SK-N-MC (cell line): ENCODE measurements around the gene MAML3.

Experiments used
- DNase-seq: peaks from one replicate; pipeline ENCODE4 v3.0.0-alpha.2; 2011; ENCODE audit warnings: low read depth, low spot score
- H3K27ac ChIP-seq: fragments of 200-600 bp; sonication (generic); 2 replicates; pipeline ENCODE4 v1.5.1; 2016; ENCODE audit warnings: mixed run types
- H3K36me3 ChIP-seq: fragments of 200-600 bp; sonication (generic); 2 replicates; pipeline ENCODE4 v1.6.1; 2017; ENCODE audit warnings: antibody characterized with exemption, low read length, mixed read lengths; ENCODE audit not compliant: insufficient read depth
- H3K4me3 ChIP-seq: fragments of 200-600 bp; sonication (generic); 2 replicates; pipeline ENCODE4 v1.5.1; 2016
- H3K9ac ChIP-seq: fragments of 200-600 bp; sonication (generic); 2 replicates; pipeline ENCODE4 v1.8.0; 2017; ENCODE audit warnings: mixed run types, mixed read lengths; ENCODE audit not compliant: insufficient read length
- H3K9me3 ChIP-seq: fragments of 200-600 bp; sonication (generic); 2 replicates; pipeline ENCODE4 v1.6.1; 2017; ENCODE audit warnings: low read depth, mild to moderate bottlenecking, antibody characterized with exemption, low read length, moderate library complexity, mixed read lengths
- EZH2 ChIP-seq: fragments of 200-600 bp; sonication (generic); IDR thresholded peaks from one replicate; pipeline ENCODE4 v1.6.1; 2017; ENCODE audit warnings: antibody characterized with exemption
- FOXP2 ChIP-seq: optimal IDR thresholded peaks from 2 replicates; pipeline ENCODE3; 2011; ENCODE audit warnings: mild to moderate bottlenecking, moderate library complexity; ENCODE audit not compliant: insufficient read depth; ENCODE audit errors: extremely low read length, control extremely low read depth
- POLR2AphosphoS5 ChIP-seq: IDR thresholded peaks from 2 replicates; pipeline ENCODE4 v1.6.1; 2012; ENCODE audit warnings: mild to moderate bottlenecking, low read depth, low read length, borderline replicate concordance

MAML3 gene

GRCh38 chr4:139844057-139844456 lies 309.9 kb downstream of the MAML3 start:
- H3K9me3 ChIP-seq, result no peaks in the 10 kb centered on the region
- no peak overlapping the region for H3K9ac ChIP-seq
- TF ChIP-seq EZH2, result no peak
- TF ChIP-seq FOXP2, result no peak
- TF ChIP-seq POLR2AphosphoS5, result no peak
- H3K36me3 ChIP-seq, result no peaks in the 10 kb centered on the region
- DNase-seq, result no peak
- H3K4me3 ChIP-seq, result no peak overlapping the region
- H3K27ac ChIP-seq, result no peak overlapping the region

DNA sequence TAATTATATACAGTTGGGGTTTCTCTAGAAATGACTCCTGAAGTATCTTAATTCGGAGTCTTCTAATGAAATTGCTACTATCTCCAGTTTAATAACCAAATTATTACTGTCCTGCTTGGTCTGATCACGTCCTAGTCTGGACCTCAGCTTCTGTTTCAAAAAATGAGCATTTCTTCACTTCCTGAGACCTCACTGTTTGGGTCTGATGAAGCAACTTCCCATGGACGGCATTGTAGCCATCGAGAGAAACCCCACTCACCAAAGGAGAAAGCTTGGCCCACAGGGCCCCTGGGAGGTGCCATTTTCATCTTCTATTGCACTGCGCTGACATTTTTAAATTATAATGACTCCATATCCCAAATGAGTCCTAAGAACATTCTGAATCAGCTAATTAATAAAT lies 310.3 kb downstream of the MAML3 start:
- Histone ChIP-seq H3K36me3 (no peaks in the 10 kb centered on the region), H3K27ac (no peak overlapping the region), H3K9me3 (no peaks in the 10 kb centered on the region), H3K4me3 (no peak overlapping the region), H3K9ac (no peak overlapping the region)
- TF ChIP-seq POLR2AphosphoS5, result no peak
- TF ChIP-seq EZH2, result no peak
- TF ChIP-seq FOXP2, result no peak
- DNase-seq, result no peak

- TF ChIP-seq FOXP2 (no peak), EZH2 (no peak), POLR2AphosphoS5 (no peak)
- H3K27ac ChIP-seq, result no peak overlapping the region
- H3K4me3 ChIP-seq, result no peak overlapping the region
- DNase-seq, result no peak
- no peaks in the 10 kb centered on the region for H3K36me3 ChIP-seq
- no peak overlapping the region for H3K9ac ChIP-seq
- H3K9me3 ChIP-seq, result no peaks in the 10 kb centered on the region
Measured at GRCh38 chr4:139841464-139842195, 312.4 kb downstream of the MAML3 start.

GRCh38 chr4:139840773-139841172 lies 313.2 kb downstream of the MAML3 start:
- Histone ChIP-seq H3K36me3 (no peaks in the 10 kb centered on the region), H3K9me3 (no peaks in the 10 kb centered on the region), H3K27ac (no peak overlapping the region), H3K4me3 (no peak overlapping the region), H3K9ac (no peak overlapping the region)
- DNase-seq, result no peak
- no peak for TF ChIP-seq POLR2AphosphoS5
- TF ChIP-seq FOXP2, result no peak
- no peak for TF ChIP-seq EZH2

GRCh38 chr4:139839403-139840031 lies 314.5 kb downstream of the MAML3 start:
- Histone ChIP-seq H3K4me3 (no peak overlapping the region), H3K36me3 (no peaks in the 10 kb centered on the region), H3K9me3 (no peaks in the 10 kb centered on the region), H3K9ac (no peak overlapping the region), H3K27ac (no peak overlapping the region)
- DNase-seq, result no peak
- TF ChIP-seq POLR2AphosphoS5, result no peak
- TF ChIP-seq FOXP2, result no peak
- TF ChIP-seq EZH2, result no peak

- DNase-seq, result no peak
- TF ChIP-seq EZH2, result no peak
- no peak for TF ChIP-seq POLR2AphosphoS5
- Histone ChIP-seq H3K9ac (no peak overlapping the region), H3K9me3 (no peaks in the 10 kb centered on the region), H3K4me3 (no peak overlapping the region), H3K27ac (no peak overlapping the region), H3K36me3 (no peaks in the 10 kb centered on the region)
Measured at GRCh38 chr4:139838811-139839210, 315.2 kb downstream of the MAML3 start.

GRCh38 chr4:139834981-139835391 lies 319.0 kb downstream of the MAML3 start:
- Histone ChIP-seq H3K9me3 (no peaks in the 10 kb centered on the region), H3K4me3 (peak overlapping the region; percentile 21), H3K9ac (peak overlapping the region; percentile 19), H3K36me3 (no peaks in the 10 kb centered on the region), H3K27ac (peak overlapping the region; percentile 76)
- TF ChIP-seq FOXP2, result no peak
- TF ChIP-seq EZH2, result no peak
- TF ChIP-seq POLR2AphosphoS5, result no peak
- DNase-seq, result peak; percentile 57

DNA sequence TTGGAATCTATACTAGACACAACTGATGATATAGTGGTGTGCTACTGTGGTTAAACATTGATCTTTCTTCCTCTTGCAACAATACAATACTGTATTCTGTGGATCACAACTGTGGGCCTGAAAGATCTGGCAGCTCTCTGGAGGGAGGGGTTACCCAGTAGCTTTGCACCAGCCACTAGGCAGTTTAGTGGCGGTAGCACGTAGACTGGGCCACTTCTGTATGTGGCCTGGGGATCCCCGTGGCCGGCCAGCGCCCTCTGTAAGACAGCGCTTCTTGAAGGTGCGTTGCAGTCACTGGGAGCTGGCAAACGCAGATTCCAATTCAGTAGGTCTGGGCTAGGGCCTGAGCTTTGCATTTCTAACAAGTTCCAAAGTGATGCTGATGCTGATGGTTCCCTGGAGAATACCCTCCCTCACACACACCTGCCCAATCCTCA lies 319.7 kb downstream of the MAML3 start:
- no peaks in the 10 kb centered on the region for H3K36me3 ChIP-seq
- TF ChIP-seq EZH2 (no peak), FOXP2 (no peak)
- DNase-seq, result no peak
- H3K4me3 ChIP-seq, result no peak overlapping the region
- H3K27ac ChIP-seq, result peak overlapping the region; percentile 76
- H3K9ac ChIP-seq, result peak overlapping the region; percentile 19
- no peaks in the 10 kb centered on the region for H3K9me3 ChIP-seq

DNA sequence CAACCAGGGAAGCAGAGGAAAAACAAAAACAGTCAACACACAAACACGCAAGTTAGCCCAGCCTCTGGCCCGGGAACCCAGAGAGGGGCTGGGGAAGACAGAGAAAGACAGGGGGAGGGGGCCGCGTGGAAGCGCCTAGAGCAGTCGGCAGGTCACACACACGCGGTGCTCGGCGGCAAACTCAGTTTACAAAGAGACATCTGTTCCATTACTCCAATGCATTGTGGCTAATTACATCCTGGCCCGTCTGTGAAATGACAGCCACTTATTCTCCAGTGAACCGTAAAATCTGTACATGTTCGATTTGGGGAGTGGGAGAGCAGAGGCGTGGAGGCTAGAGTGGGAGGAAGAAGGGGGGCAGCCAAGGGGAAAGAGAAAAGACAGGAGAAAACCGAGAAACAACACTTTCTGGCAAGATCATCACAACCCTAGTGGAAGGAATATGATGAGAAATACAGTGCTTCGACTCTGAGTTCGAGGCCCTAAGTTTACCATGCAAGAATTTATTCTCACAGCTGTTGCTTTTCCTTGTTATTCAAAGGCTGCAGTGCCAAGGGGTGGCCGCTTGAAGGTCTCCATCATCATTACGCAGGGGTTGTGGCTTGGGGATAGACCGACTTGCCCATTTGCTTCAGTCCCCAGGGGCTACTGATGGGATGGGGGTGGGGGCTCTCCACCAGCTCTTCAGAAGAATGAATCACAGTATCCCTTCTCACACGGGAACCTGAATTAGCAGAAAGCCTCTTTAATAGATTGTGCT lies 320.7 kb downstream of the MAML3 start:
- Histone ChIP-seq H3K9ac (no peak overlapping the region), H3K4me3 (no peak overlapping the region), H3K9me3 (no peaks in the 10 kb centered on the region), H3K27ac (no peak overlapping the region), H3K36me3 (no peaks in the 10 kb centered on the region)
- no peak for TF ChIP-seq EZH2
- no peak for TF ChIP-seq FOXP2
- TF ChIP-seq POLR2AphosphoS5, result no peak
- no peak for DNase-seq
